Natural killer cell (primary cell): ENCODE data around the gene CHRNE. TPM values are rescaled to one million over a fixed set of nuclear protein-coding genes. Genes with fewer than 3 reads are reported as not detected.

ENCODE experiments used
- ATAC-seq, 3 donors: fragments of 150-1000 bp in 2 of 3; fragments of 200-7000 bp in 1 of 3; cut with Tn5 transposase; 1 replicate in 1 of 3; 2 replicates in 2 of 3; pipeline ENCODE4 v1.10.0; 2021; ENCODE audit warnings: mild to moderate bottlenecking in 2 of 3, moderate library complexity in 2 of 3
- DNase-seq, 2 donors: peaks; one replicate each; pipeline versions ENCODE4 v3.0.0 to v3.0.0-alpha.2; 2013 to 2021; ENCODE audit warnings: mixed read lengths in 1 of 2
- H3K27ac ChIP-seq: one replicate; pipeline ENCODE4 v1.5.1; 2013; ENCODE audit warnings: mild to moderate bottlenecking, low read length
- H3K27me3 ChIP-seq: one replicate; pipeline ENCODE4 v1.6.1; 2013; ENCODE audit warnings: low read length; ENCODE audit not compliant: control insufficient read depth, insufficient read depth
- H3K36me3 ChIP-seq: one replicate; pipeline ENCODE4 v1.6.1; 2013; ENCODE audit warnings: low read length; ENCODE audit not compliant: control insufficient read depth, insufficient read depth
- H3K4me1 ChIP-seq: one replicate; pipeline ENCODE4 v1.6.1; 2013; ENCODE audit warnings: low read length; ENCODE audit not compliant: control insufficient read depth, insufficient read depth
- H3K4me3 ChIP-seq: one replicate; pipeline ENCODE4 v1.5.1; 2013; ENCODE audit warnings: low read length
- H3K9me3 ChIP-seq: one replicate; pipeline ENCODE4 v1.6.1; 2013; ENCODE audit warnings: low read length; ENCODE audit not compliant: control insufficient read depth, insufficient read depth
- H3K27ac Mint-ChIP-seq, 2 donors: one replicate each; pipeline ENCODE4 v1.8.0; 2022; ENCODE audit warnings: mild to moderate bottlenecking in 2 of 2, mixed read lengths in 2 of 2, moderate library complexity in 1 of 2
- H3K27me3 Mint-ChIP-seq, 2 donors: one replicate each; pipeline ENCODE4 v1.8.0; 2022; ENCODE audit warnings: low read depth in 2 of 2, mixed read lengths in 2 of 2
- H3K36me3 Mint-ChIP-seq: one replicate; pipeline ENCODE4 v1.8.0; 2022; ENCODE audit warnings: mixed read lengths
- H3K4me1 Mint-ChIP-seq, 2 donors: one replicate each; pipeline ENCODE4 v1.8.0; 2022; ENCODE audit warnings: mixed read lengths in 2 of 2
- H3K4me3 Mint-ChIP-seq: one replicate; pipeline ENCODE4 v1.8.0; 2022; ENCODE audit warnings: mild to moderate bottlenecking, moderate library complexity, mixed read lengths
- H3K9me3 Mint-ChIP-seq, 2 donors: one replicate each; pipeline ENCODE4 v1.8.0; 2022; ENCODE audit warnings: mixed read lengths in 2 of 2
- CTCF ChIP-seq: fragments of 200-600 bp; IDR thresholded peaks from one replicate; pipeline ENCODE4 v1.8.0; 2022; ENCODE audit warnings: antibody characterized with exemption
- WGBS: methylation state at CpG from one replicate; pipeline ENCODE4 v1.1.7; 2013; ENCODE audit warnings: missing lambda C conversion rate; ENCODE audit not compliant: insufficient coverage; 5-methylcytosine and 5-hydroxymethylcytosine counted together
- intact Hi-C: fragments of 100-400 bp; cut with micrococcal nuclease; formaldehyde crosslinking; loops from one replicate; pipeline ENCODE4 v1.14.2; 2022
- total RNA-seq, 4 donors: library from RNA; stranded (reverse); fragments of 120-200 nt in 1 of 4; gene quantifications; one replicate each; pipeline versions ENCODE4 v1.2.3 to v1.2.4, GENCODE V29; 2013 to 2022

The CHRNE gene
- total RNA-seq, 3 donors from 2014 or later (not counting 1 experiment from before 2014, with no cell fraction given), result 11.8 to 17.9 (median 11.8) TPM

DNA sequence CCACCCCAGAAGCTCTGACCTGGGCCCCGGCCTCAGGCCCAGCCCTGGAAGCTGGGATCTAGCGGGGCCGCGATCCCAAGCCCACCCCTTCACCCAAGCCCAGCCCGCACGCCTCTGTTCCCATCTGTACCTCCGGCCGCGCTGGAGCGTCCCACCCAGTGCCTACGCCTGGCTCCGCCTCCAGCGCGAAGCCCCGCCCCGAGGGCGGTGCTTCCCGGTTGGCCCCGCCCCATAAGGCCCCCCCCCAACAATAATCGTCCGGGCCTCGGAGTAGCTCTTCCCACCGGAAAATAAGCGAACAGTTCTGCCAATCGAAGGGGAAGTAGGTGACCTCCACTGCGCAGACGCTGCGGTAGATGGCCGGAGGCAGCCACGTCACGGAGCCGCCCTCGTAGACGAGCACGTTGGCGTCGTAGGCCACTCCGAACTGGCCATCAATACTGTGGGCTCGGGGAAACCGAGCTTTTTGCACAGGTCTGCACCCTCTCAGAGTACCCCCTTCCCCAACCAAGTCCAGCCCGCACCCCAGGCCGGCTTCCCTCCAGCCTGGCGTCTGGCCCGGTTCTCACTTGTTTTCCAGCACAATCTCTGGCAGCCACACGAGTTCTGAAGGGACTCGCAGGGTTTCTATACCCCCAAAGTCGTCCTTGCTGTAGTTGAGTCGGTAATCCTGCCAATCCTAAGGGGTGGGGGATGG lies 1.1 kb downstream of the CHRNE start:
- Mint-ChIP-seq H3K27me3 (no peaks in the 10 kb centered on the region), H3K27ac (peak overlapping the region; percentile 93 to 94), H3K9me3 (no peaks in the 10 kb centered on the region), H3K4me1 (peaks cover 37 to 42% of the 10 kb centered on the region in 2 donors), H3K36me3 (no peaks in the 10 kb centered on the region), H3K4me3 (peak overlapping the region; percentile 83)
- no peak for TF ChIP-seq CTCF
- Histone ChIP-seq H3K4me3 (peak overlapping the region; percentile 28), H3K9me3 (no peaks in the 10 kb centered on the region), H3K4me1 (peaks cover 58% of the 10 kb centered on the region), H3K27me3 (peaks cover 10% of the 10 kb centered on the region), H3K36me3 (peaks cover 3% of the 10 kb centered on the region), H3K27ac (peak overlapping the region; percentile 88)
- ATAC-seq (peak; percentile 15 to 46 (median 30)), DNase-seq (peak; percentile 52 to 55)
- 41% methylated on average over 48 of the region's 48 CpGs for WGBS
- intact Hi-C loops, result loop anchor here (2.0 to 5.0 kb wide), 4 partner anchors 43 to 104 kb away; partner anchors contain the start of genes CAMTA2, PSMB6 and SPAG7

DNA sequence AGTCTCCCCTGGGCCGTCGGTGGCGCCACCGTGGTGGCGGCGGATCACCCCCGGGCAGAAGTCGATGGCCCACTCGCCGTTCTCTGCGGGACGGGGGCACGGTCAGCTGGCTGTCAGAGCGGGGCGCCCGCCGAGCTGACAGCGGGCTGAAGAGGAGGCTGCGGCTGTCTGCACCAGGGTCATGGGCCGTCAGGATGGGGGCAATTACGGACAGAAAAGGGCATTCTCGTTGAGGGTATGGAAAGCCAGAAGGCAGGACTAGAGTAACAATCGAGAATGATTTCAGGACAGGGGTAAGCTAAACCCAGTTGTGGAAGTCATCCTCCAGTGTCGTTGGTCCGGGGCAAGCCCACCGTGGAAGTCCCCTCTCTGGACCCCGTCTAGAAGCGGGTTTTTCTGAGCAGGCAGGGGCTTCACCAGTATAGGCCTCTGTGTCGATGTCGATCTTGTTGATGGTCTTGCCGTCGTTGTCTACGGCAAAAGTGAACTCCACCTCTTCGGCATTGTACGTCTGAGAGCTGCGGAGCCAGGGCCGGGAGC lies 1.7 kb downstream of the CHRNE start:
- Histone ChIP-seq H3K27me3 (peaks cover 10% of the 10 kb centered on the region), H3K4me3 (peak overlapping the region; percentile 28), H3K36me3 (peaks cover 10% of the 10 kb centered on the region), H3K9me3 (no peaks in the 10 kb centered on the region), H3K27ac (peak overlapping the region; percentile 88), H3K4me1 (peaks cover 58% of the 10 kb centered on the region)
- no peaks in the 10 kb centered on the region for H3K36me3 Mint-ChIP-seq
- intact Hi-C loops, result loop anchor here (2.0 to 5.0 kb wide), 2 partner anchors 44 to 104 kb away; partner anchors contain the start of gene PSMB6
- H3K9me3 Mint-ChIP-seq, result no peaks in the 10 kb centered on the region
- H3K4me3 Mint-ChIP-seq, result peak overlapping the region; percentile 83
- DNase-seq (peak in 1 of 2 donors; percentile 31), ATAC-seq (no peak)
- peaks cover 37 to 42% of the 10 kb centered on the region in 2 donors for H3K4me1 Mint-ChIP-seq
- peak overlapping the region; percentile 93 to 94 for H3K27ac Mint-ChIP-seq
- 38% methylated on average over 37 of the region's 37 CpGs for WGBS
- no peaks in the 10 kb centered on the region for H3K27me3 Mint-ChIP-seq
- no peak for TF ChIP-seq CTCF

GRCh38 chr17:4900231-4901107 lies 2.4 kb downstream of the CHRNE start:
- H3K9me3 ChIP-seq, result no peaks in the 10 kb centered on the region
- H3K4me1 ChIP-seq, result peaks cover 58% of the 10 kb centered on the region
- DNase-seq, result peak; percentile 71 to 90
- WGBS, result 13% methylated on average over 65 of the region's 65 CpGs
- H3K4me3 ChIP-seq, result peak overlapping the region; percentile 74
- Mint-ChIP-seq H3K4me1 (peaks cover 37 to 42% of the 10 kb centered on the region in 2 donors), H3K27ac (peak overlapping the region; percentile 93 to 94), H3K9me3 (no peaks in the 10 kb centered on the region), H3K4me3 (peak overlapping the region; percentile 91), H3K36me3 (no peaks in the 10 kb centered on the region), H3K27me3 (no peaks in the 10 kb centered on the region)
- ATAC-seq, result peak; percentile 36 to 45 (median 44)
- peak overlapping the region; percentile 88 for H3K27ac ChIP-seq
- peaks cover 16% of the 10 kb centered on the region for H3K36me3 ChIP-seq
- TF ChIP-seq CTCF, result no peak
- intact Hi-C loops, result loop anchor here (2.0 to 5.0 kb wide), 2 partner anchors 44 to 103 kb away; partner anchors contain the start of gene PSMB6
- peaks cover 10% of the 10 kb centered on the region for H3K27me3 ChIP-seq
